ENCODE measurements around the gene JPH3.

DNA sequence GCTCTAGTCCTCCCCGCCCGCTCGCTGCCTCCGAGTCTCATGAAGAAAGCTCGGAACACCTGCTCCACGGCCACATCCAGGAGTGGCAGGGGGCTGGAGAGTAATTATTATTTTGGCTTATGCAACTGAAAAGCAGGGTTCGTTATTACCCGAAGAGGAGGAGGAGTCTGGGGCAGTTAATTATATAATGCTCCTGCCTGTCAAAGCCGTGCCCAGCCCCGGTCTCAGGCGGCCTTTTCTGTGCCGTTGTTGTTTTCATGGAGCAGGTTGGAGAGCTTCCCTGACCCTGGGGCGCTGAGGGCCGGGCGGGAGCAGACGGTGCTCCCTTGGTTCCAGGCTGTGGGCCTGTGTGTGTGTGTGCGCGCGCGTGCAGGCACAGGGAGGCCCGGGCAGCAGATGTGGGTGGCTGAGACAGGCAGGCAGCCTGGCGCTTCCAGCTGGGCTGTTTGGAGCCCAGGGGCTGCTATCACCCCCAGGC lies 2.4 kb downstream of the JPH3 start:
- TF ChIP-seq, protein P1, sequence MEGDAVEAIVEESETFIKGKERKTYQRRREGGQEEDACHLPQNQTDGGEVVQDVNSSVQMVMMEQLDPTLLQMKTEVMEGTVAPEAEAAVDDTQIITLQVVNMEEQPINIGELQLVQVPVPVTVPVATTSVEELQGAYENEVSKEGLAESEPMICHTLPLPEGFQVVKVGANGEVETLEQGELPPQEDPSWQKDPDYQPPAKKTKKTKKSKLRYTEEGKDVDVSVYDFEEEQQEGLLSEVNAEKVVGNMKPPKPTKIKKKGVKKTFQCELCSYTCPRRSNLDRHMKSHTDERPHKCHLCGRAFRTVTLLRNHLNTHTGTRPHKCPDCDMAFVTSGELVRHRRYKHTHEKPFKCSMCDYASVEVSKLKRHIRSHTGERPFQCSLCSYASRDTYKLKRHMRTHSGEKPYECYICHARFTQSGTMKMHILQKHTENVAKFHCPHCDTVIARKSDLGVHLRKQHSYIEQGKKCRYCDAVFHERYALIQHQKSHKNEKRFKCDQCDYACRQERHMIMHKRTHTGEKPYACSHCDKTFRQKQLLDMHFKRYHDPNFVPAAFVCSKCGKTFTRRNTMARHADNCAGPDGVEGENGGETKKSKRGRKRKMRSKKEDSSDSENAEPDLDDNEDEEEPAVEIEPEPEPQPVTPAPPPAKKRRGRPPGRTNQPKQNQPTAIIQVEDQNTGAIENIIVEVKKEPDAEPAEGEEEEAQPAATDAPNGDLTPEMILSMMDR (IDR thresholded peaks at IDR 0.05 in 8 of 11, conservative IDR thresholded peaks at IDR 0.05 in 3 of 11) = no peak
- no peak for TF ChIP-seq POLR2AphosphoS5 (IDR thresholded peaks at IDR 0.05)
